Glomerular visceral epithelial cell (primary cell): ENCODE results near the gene CORO2A.
A peak's percentile ranks its signal among the peaks of the same experiment; 100 is the strongest.
"Not testable (repeated sequence)": the region's sequence is repeated elsewhere in the genome, so short reads cannot be mapped to it uniquely, and the experiment has no call there.

Experiments
- DNase-seq: peaks from one replicate; pipeline ENCODE4 v3.0.0-alpha.2; 2016; ENCODE audit errors: extremely low spot score

CORO2A gene

DNA sequence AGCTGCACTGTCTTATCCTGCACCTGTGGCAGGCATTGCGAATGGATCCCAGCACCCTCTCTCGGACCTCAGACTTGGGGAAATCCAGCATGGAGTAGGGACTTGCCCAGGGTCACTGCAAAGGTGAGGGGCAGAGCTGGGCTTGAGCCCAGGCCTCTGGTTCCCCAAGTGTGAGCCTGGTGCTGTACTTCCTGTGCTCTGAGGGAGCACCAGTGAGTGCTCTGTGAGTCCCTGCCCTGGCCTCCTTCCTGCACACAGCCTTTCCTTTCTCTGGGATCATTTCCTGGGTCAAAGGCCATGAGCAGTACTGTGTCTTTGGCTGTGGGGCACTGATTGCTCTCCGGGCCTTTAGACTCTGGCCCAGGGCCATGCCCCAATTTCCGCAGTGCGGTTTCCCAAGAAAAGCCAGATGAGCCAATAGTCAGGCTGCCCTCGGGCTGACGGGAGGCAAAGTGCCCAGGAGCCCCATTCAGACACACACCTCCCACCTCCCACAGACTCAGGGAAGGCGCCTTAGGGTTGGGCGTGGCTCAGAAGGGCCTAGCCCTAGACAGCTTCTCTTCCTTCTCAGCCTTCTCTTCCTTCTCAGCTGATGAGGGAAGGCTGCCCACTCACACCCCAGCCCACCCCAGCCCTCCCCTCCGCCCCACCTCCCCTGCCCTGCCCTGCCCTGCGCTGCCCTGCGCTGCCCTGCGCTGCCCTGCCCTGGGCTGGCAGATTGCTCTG lies 50.1 kb downstream of the CORO2A start:
- no peak for DNase-seq

DNA sequence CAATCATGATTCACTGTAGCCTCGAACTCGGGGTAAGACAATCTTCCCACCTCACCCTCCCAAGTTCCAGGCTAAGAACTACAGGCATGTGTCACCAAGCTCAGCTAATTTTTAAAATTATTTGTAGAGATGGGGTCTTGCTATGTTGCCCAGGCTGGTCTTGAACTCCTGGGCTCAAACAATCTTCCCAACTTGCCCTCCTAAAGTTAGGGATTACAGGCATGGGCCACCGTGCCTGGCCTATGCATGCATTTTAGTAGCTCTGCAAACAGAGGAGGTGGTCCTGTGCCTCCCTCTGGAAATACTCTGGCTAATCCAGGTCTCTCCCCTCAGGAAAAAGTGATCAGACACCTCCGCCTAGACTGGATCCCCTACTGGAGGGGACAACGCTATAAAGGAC lies 51.9 kb downstream of the CORO2A start:
- no peak for DNase-seq

- DNase-seq = no peak
These were observed 55.9 kb downstream of the CORO2A start for GRCh38 chr9:98136489-98136888.

DNA sequence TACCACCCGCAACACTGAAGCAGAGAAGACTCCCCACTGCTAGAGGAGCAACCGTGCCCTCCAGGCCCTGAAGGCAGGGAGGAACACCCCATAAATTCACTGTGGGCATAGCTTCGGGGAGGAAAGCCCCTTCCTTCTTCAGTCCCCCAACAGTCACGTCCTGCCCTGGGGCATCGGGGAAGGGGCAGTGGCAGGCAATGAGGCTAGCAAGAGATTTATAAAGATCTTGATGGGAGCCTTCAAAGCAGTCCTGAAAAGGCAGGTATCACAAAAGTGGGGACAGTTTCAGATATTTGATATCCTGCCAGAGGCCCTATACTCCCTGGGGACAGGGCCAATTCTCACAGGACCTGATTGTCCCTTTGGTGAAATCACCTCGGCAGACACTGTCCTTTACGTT lies 56.5 kb downstream of the CORO2A start:
- DNase-seq = no peak

- DNase-seq = no peak
These were observed 56.9 kb downstream of the CORO2A start for GRCh38 chr9:98135558-98135934.

- no peak for DNase-seq
These were observed 57.5 kb downstream of the CORO2A start for GRCh38 chr9:98134702-98135557.

GRCh38 chr9:98132806-98133631 lies 59.4 kb downstream of the CORO2A start:
- no peak for DNase-seq

GRCh38 chr9:98132158-98132557 lies 60.3 kb downstream of the CORO2A start:
- no peak for DNase-seq

DNA sequence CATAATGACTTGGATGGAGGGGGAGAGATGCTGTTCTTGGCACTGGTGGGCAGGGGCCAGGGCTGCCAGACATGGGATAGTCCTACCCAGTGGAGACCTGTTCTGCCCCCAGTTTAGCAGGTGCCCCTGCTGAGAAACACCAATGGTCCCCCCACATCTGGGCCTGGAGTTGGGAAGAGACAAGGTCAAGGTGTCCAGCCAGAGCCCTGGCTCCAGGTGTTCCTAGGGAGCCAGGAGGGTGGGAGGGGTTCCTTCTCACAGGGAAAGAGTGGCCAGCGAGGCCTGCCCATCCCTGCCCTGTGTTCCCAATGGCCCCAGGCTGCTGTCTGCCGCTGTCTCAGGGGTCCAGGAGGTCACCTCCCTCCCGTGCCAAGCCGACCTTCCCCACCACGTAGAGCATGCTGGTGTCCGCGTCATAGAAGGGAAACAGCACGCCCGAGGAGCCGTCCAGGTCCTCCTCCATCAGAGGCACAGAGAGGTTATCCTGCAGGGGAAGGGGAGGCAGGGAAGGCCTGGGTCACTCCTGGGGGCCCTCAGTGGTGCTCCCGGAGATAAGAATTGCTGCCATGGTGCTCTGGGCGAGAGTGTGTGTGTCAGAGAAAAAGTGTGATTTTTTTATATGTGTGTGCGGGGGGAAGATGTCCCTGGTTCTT lies 61.7 kb downstream of the CORO2A start:
- no peak for DNase-seq

DNA sequence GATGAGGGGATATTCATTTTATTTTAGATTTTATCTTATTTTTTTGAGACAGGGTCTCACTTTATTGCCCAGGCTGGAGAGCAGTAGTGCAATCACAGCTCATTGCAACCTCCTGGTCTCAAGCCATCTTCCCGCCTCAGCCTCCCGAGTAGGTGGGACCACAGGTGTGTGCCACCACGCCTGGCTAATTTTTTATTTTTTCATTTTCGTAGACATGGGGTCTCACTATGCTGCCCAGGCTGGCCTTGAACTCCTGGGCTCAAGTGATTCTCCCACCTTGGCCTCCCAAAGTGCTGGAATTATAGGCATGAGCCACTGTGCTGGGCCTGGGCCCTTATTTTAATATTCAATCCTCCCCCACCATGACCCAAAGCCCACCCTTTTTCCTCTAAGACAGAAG lies 62.4 kb downstream of the CORO2A start:
- DNase-seq = not testable (repeated sequence)

DNA sequence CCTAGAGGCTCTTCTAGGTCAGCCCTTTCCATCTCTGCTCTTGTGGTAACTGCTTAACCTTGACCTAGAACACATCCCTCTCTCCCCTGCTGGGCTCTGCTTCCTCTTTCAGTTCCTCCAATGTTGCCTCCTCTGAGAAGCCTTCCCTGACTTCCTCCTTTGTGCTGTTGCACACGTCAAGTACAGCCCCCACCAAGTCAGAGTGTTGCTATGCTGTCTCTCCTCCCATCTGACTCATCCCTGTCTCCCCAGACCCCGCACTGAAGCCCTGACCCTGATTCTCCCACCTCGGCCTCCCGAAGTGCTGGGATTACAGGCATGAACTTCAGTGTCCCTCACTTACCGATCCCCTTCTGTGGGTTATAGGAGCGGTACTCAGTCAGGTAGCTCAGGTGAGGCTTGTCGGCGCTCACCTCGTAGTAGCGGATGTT lies 63.0 kb downstream of the CORO2A start:
- DNase-seq = no peak

DNA sequence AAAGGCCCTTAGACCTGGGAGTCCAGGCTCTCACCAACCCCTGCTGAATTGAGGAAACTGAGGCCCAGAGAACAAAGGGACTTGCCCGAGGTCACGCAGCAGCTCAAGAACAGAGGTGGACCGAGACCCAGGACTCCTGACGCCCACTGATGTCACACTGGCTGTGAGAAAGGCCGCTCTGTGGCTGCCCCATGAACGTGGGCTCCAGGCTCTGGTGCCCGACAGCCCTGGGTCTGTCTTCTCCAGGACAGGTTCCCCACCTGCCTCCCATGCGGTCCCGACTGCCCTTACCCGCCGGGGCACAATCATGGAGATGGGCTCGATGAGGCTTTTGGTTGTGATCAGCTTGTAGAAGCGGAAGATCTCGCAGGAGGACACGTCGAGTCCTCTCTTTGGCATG lies 64.1 kb downstream of the CORO2A start:
- no peak for DNase-seq

DNA sequence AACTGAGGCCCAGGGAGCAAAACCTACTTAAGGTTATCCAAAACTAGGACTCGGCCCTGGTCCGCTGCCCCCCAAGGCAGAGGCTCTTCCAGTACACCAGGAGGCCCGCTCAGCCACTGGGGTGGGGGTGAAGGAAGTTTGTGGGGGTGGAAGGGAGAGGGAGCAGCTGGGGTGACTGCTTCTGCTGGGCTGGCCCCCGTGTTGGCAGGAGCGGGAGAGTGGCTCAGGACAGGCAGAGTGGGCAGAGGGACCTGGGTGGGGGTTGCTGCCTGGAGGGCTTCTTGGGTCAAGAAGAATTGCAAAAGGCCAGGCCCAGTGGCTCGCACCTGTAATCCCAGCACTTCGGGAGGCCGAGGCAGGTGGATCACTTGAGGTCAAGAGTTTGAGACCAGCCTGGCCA lies 65.2 kb downstream of the CORO2A start:
- DNase-seq = no peak

GRCh38 chr9:98124637-98125426 lies 67.6 kb downstream of the CORO2A start:
- DNase-seq = no peak

DNA sequence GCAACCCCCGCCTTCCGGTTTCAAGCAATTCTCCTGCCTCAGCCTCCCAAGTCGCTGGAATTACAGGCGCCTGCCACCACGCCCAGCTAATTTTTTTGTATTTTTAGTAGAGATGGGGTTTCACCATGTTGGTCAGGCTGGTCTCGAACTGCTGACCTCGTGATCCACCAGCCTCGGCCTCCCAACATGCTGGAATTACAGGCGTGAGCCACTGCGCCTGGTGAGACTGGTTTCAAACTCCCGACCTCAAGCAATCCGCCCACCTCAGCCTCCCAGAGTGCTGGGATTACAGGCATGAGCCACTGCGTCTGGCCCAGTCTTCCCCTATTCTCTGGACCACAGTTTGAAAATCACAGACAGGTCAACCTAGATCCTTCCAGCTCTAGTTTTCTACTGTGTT lies 68.3 kb downstream of the CORO2A start:
- DNase-seq = not testable (repeated sequence)

DNA sequence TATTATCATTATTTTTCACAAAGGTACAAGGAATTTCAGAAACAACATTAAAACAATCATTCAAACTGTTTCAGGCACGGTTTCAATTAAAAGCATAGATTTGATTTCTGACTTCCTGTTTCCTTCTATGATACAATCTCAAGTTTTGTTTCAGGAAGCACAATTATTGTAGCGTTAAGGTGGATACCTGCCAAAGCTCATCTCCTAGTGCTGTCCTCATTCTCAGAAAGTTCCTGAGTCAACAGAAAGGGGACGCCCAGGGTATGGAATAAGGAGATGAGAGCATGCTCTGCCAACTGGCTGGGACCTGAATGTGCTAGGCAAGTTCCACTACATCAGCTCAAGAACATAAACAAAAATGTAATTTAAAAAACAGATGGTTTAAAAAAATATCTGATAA lies 71.4 kb downstream of the CORO2A start:
- DNase-seq = peak; percentile 52

GRCh38 chr9:98120476-98120875 lies 72.0 kb downstream of the CORO2A start:
- DNase-seq = no peak

- DNase-seq = peak; percentile 75
These were observed 73.5 kb downstream of the CORO2A start, which contains the start of gene TRIM14 for GRCh38 chr9:98118640-98119601. Gene TRIM14, minus strand, starts transcription at chr9:98119222. Its CDS starts 34 bp downstream, at chr9:98119188.

GRCh38 chr9:98117984-98118639 lies 74.3 kb downstream of the CORO2A start:
- peak; percentile 40 for DNase-seq
